B cell (primary cell): ENCODE results near the gene RHBDL1. TPM values are rescaled to one million over a fixed set of nuclear protein-coding genes. Genes with fewer than 3 reads are reported as not detected.

Experiments used
- ATAC-seq: fragments of 200-7000 bp; cut with Tn5 transposase; one replicate; pipeline ENCODE4 v1.10.0; 2021; ENCODE audit warnings: low read depth, mild to moderate bottlenecking, moderate number of reproducible peaks, moderate library complexity
- CTCF ChIA-PET: fragments of 350-600 bp; sonication (Branson Sonifier 250); formaldehyde crosslinking; loops from one replicate; lab custom pipeline; 2021; ENCODE audit warnings: antibody characterized with exemption, inconsistent platforms; lab: Charles Lee
- POLR2A ChIA-PET: fragments of 350-600 bp; sonication (Branson Sonifier 250); formaldehyde crosslinking; loops from one replicate; lab custom pipeline; 2021; ENCODE audit warnings: antibody characterized with exemption; lab: Charles Lee
- DNase-seq: peaks from one replicate; pipeline ENCODE4 v3.0.0; 2013
- H2AFZ ChIP-seq: 2 replicates; pipeline ENCODE4 v1.6.1; 2012; ENCODE audit warnings: mild to moderate bottlenecking, low read depth, low read length; ENCODE audit not compliant: insufficient read depth, poor library complexity, severe bottlenecking
- H3K27ac ChIP-seq, 2 donors: 1 replicate in 1 of 2; 2 replicates in 1 of 2; pipeline ENCODE4 v1.5.1; 2012 to 2013; ENCODE audit warnings: low read length in 2 of 2, mild to moderate bottlenecking in 2 of 2, moderate library complexity in 1 of 2
- H3K27me3 ChIP-seq, 4 experiments: fragments of 200-600 bp in 1 of 4; sonication (generic) in 1 of 4; replicated peaks in 1 of 4; 1 replicate in 2 of 4; 2 replicates in 2 of 4; pipeline versions ENCODE4 v1.6.1 to v1.7.0; 2013 to 2016; ENCODE audit warnings: low read length in 3 of 4, mild to moderate bottlenecking in 2 of 4, mixed read lengths in 1 of 4, moderate library complexity in 1 of 4; ENCODE audit not compliant: insufficient read depth in 4 of 4, control insufficient read depth in 3 of 4; ENCODE audit errors: control extremely low read depth in 1 of 4
- H3K36me3 ChIP-seq, 2 experiments: replicated peaks in 1 of 2; 1 replicate in 1 of 2; 2 replicates in 1 of 2; pipeline versions ENCODE4 v1.6.1 to v1.7.1; 2013; ENCODE audit warnings: low read length in 1 of 2; ENCODE audit not compliant: insufficient read depth in 2 of 2, control insufficient read depth in 1 of 2; ENCODE audit errors: control extremely low read depth in 1 of 2, extremely low read depth in 1 of 2
- H3K4me1 ChIP-seq, 2 donors: fragments of 200-600 bp in 1 of 2; sonication (generic) in 1 of 2; 1 replicate in 1 of 2; 2 replicates in 1 of 2; pipeline versions ENCODE4 v1.5.1 to v1.6.1; 2013 to 2017; ENCODE audit warnings: low read length in 2 of 2; ENCODE audit not compliant: control insufficient read depth in 2 of 2, insufficient read depth in 2 of 2
- H3K4me2 ChIP-seq: replicated peaks from 2 replicates; pipeline ENCODE3; 2012; ENCODE audit warnings: mild to moderate bottlenecking, low read depth, low read length; ENCODE audit not compliant: poor library complexity, severe bottlenecking
- H3K4me3 ChIP-seq, 5 experiments: fragments of 200-600 bp in 1 of 5; sonication (generic) in 1 of 5; 1 replicate in 3 of 5; 2 replicates in 2 of 5; pipeline versions ENCODE4 v1.5.1 to v1.7.0; 2011 to 2016; ENCODE audit warnings: low read length in 4 of 5, mild to moderate bottlenecking in 4 of 5, low read depth in 2 of 5, control low read depth in 1 of 5, moderate library complexity in 1 of 5; ENCODE audit not compliant: insufficient read depth in 1 of 5; ENCODE audit errors: control extremely low read depth in 1 of 5, extremely low read depth in 1 of 5
- H3K79me2 ChIP-seq: fragments of 200-600 bp; sonication (generic); one replicate; pipeline ENCODE4 v1.6.0; 2016; ENCODE audit warnings: low read length; ENCODE audit not compliant: control insufficient read depth, insufficient read depth
- H3K9ac ChIP-seq: fragments of 200-600 bp; sonication (generic); 2 replicates; pipeline ENCODE4 v1.6.1; 2017; ENCODE audit warnings: mild to moderate bottlenecking, low read length, moderate library complexity
- H3K9me3 ChIP-seq, 3 donors: one replicate each; pipeline versions ENCODE4 v1.6.1 to v1.7.1; 2013; ENCODE audit warnings: low read length in 2 of 3; ENCODE audit not compliant: control insufficient read depth in 2 of 3, insufficient read depth in 1 of 3; ENCODE audit errors: control extremely low read depth in 1 of 3
- H4K20me1 ChIP-seq: 2 replicates; pipeline ENCODE4 v1.6.0; 2012; ENCODE audit warnings: mild to moderate bottlenecking, low read length; ENCODE audit not compliant: insufficient read depth, control insufficient read depth, poor library complexity, severe bottlenecking
- H3K27ac Mint-ChIP-seq: one replicate; pipeline ENCODE4 v1.8.0; 2021; ENCODE audit warnings: mixed read lengths
- H3K27me3 Mint-ChIP-seq: one replicate; pipeline ENCODE4 v1.8.0; 2021; ENCODE audit warnings: mixed read lengths
- H3K4me1 Mint-ChIP-seq: one replicate; pipeline ENCODE4 v1.8.0; 2021; ENCODE audit warnings: mixed read lengths
- H3K4me3 Mint-ChIP-seq: one replicate; pipeline ENCODE4 v1.8.0; 2021; ENCODE audit warnings: mixed read lengths
- H3K9me3 Mint-ChIP-seq: one replicate; pipeline ENCODE4 v1.8.0; 2022; ENCODE audit warnings: mixed read lengths; ENCODE audit not compliant: insufficient read depth
- CTCF ChIP-seq: fragments of 200-600 bp; IDR thresholded peaks from one replicate; pipeline ENCODE4 v1.8.0; 2022; ENCODE audit warnings: antibody characterized with exemption, mild to moderate bottlenecking
- EZH2 ChIP-seq: IDR thresholded peaks from 2 replicates; pipeline ENCODE4 v1.6.1; 2012; ENCODE audit warnings: borderline replicate concordance, low read depth, mild to moderate bottlenecking, moderate library complexity, low read length; ENCODE audit not compliant: insufficient read depth, poor library complexity, severe bottlenecking
- WGBS: methylation state at CpG from one replicate; pipeline ENCODE4 v1.1.5; 2013; ENCODE audit warnings: missing lambda C conversion rate; ENCODE audit not compliant: insufficient coverage; 5-methylcytosine and 5-hydroxymethylcytosine counted together
- intact Hi-C: fragments of 100-400 bp; cut with micrococcal nuclease; formaldehyde crosslinking; loops from one replicate; pipeline ENCODE4 v1.10.0; 2022
- polyA plus RNA-seq: library from polyadenylated mRNA; depleted of rRNA; stranded (reverse); fragments of >200 nt; gene quantifications from 2 replicates; pipeline ENCODE4 v1.2.3, GENCODE V29; 2012
- total RNA-seq, 2 donors: library from RNA; stranded (reverse); fragments of 120-200 nt in 1 of 2; gene quantifications; 1 replicate in 1 of 2; 2 replicates in 1 of 2; pipeline versions ENCODE4 v1.2.3 to v1.2.4, GENCODE V29; 2013 to 2022

The RHBDL1 gene
- total and polyA plus RNA-seq, 2 donors (not counting 1 experiment from before 2014, with no cell fraction given): 0.76 to 1.6 TPM

GRCh38 chr16:636206-637080 is 39.0 kb upstream of the RHBDL1 start, which contains the start of gene METTL26:
TSS of gene METTL26 (minus strand) at chr16:636305. CDS start at chr16:636290, 15 bp downstream.
- under 1% methylated on average over 91 of the region's 91 CpGs for WGBS
- Histone ChIP-seq H3K4me1 (peaks cover 14 to 43% of the 10 kb centered on the region in 2 donors), H4K20me1 (peaks cover 13% of the 10 kb centered on the region), H3K9me3 (no peaks in the 10 kb centered on the region), H3K79me2 (peaks cover 10% of the 10 kb centered on the region), H3K27me3 (no peaks in the 10 kb centered on the region), H3K36me3 (peaks cover 0 to 3% of the 10 kb centered on the region in 2 experiments), H3K9ac (peak within 1 kb of the TSS; percentile 91), H3K4me3 (peak within 1 kb of the TSS; percentile 84 to 95 (median 87)), H3K4me2 (peak within 1 kb of the TSS; percentile 94), H3K27ac (peak within 1 kb of the TSS; percentile 82 to 83), H2AFZ (peak within 1 kb of the TSS; percentile 83)
- Mint-ChIP-seq H3K27me3 (no peaks in the 10 kb centered on the region), H3K4me1 (peaks cover 23% of the 10 kb centered on the region), H3K9me3 (no peaks in the 10 kb centered on the region), H3K4me3 (peak within 1 kb of the TSS; percentile 98), H3K27ac (peak within 1 kb of the TSS; percentile 98)
- CTCF ChIA-PET: interaction anchor here (0.7 to 1.6 kb wide), 8 partner anchors 12 to 57 kb away, joined by 3 to 6 read pairs (median 4); partner anchors contain the start of gene WDR90
- intact Hi-C loops: loop anchor here (1.0 kb wide), 5 partner anchors 13 to 47 kb away; partner anchors contain the start of genes RHOT2 and WDR90
- ATAC-seq (peak; percentile 81), DNase-seq (peak; percentile 96)
- POLR2A ChIA-PET: interaction anchor here (0.6 to 1.8 kb wide), 11 partner anchors 11 to 403 kb away, joined by 3 to 6 read pairs (median 3); partner anchors contain the start of genes NHLRC4, PIGQ, RAB40C and RHOT2
- no peak for TF ChIP-seq CTCF
- no peak for TF ChIP-seq EZH2
